ENCODE results near the gene ATP6V0D1. TPM values are rescaled to one million over a fixed set of nuclear protein-coding genes. Genes with fewer than 3 reads are reported as not detected.

The ATP6V0D1 gene
- total RNA-seq, 3 donors from 2014 or later (not counting 1 experiment from before 2014, with no cell fraction given), result 76.0 to 84.9 (median 83.3) TPM

DNA sequence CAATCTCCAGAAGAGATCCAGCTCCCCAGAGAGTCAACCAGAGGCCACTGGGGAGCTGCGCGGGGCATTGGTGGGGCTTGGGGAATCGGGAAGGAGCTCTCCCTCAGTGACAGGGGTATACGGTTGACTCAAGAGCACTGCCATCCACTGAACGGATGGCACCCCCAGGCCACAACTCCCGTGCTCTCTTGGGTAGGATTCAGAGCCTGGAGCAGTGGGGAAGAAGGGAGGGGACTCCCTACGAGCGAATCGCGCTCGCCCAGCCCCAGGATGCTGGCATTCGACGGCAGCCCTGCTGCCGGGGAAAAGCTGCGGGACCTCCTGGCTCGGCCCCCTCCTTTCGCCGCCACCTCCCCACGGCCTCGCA lies 87.2 kb downstream of the ATP6V0D1 start:
- Histone ChIP-seq H3K27ac (ENCODE audit: low read length) (no peak overlapping the region), H3K9me3 (ENCODE audit: control insufficient read depth, insufficient read depth, low read length) (no peaks in the 10 kb centered on the region), H3K4me1 (ENCODE audit: control insufficient read depth, insufficient read depth, low read length) (peaks cover 54% of the 10 kb centered on the region), H3K36me3 (ENCODE audit: control insufficient read depth, insufficient read depth, low read length) (no peaks in the 10 kb centered on the region), H3K27me3 (ENCODE audit: control insufficient read depth, insufficient read depth, low read length) (peaks cover 27% of the 10 kb centered on the region), H3K4me3 (ENCODE audit: low read length) (peak overlapping the region; percentile 12)
- DNase-seq, result no peak
- Mint-ChIP-seq H3K9me3 (no peaks in the 10 kb centered on the region), H3K4me1 (peaks cover 5 to 24% of the 10 kb centered on the region in 2 donors), H3K36me3 (no peaks in the 10 kb centered on the region), H3K27ac (peak overlapping the region in 1 of 2 donors; percentile 60), H3K27me3 (ENCODE audit: low read depth in 2 of 2) (peaks cover 9 to 36% of the 10 kb centered on the region in 2 donors), H3K4me3 (peak overlapping the region; percentile 90)
- 11% methylated on average over 20 of the region's 20 CpGs for WGBS (ENCODE audit: insufficient coverage)
- TF ChIP-seq, protein P1, sequence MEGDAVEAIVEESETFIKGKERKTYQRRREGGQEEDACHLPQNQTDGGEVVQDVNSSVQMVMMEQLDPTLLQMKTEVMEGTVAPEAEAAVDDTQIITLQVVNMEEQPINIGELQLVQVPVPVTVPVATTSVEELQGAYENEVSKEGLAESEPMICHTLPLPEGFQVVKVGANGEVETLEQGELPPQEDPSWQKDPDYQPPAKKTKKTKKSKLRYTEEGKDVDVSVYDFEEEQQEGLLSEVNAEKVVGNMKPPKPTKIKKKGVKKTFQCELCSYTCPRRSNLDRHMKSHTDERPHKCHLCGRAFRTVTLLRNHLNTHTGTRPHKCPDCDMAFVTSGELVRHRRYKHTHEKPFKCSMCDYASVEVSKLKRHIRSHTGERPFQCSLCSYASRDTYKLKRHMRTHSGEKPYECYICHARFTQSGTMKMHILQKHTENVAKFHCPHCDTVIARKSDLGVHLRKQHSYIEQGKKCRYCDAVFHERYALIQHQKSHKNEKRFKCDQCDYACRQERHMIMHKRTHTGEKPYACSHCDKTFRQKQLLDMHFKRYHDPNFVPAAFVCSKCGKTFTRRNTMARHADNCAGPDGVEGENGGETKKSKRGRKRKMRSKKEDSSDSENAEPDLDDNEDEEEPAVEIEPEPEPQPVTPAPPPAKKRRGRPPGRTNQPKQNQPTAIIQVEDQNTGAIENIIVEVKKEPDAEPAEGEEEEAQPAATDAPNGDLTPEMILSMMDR (IDR thresholded peaks at IDR 0.05), result no peak
- no peak for ATAC-seq
- intact Hi-C loops (cut with micrococcal nuclease), result no loop called here

DNA sequence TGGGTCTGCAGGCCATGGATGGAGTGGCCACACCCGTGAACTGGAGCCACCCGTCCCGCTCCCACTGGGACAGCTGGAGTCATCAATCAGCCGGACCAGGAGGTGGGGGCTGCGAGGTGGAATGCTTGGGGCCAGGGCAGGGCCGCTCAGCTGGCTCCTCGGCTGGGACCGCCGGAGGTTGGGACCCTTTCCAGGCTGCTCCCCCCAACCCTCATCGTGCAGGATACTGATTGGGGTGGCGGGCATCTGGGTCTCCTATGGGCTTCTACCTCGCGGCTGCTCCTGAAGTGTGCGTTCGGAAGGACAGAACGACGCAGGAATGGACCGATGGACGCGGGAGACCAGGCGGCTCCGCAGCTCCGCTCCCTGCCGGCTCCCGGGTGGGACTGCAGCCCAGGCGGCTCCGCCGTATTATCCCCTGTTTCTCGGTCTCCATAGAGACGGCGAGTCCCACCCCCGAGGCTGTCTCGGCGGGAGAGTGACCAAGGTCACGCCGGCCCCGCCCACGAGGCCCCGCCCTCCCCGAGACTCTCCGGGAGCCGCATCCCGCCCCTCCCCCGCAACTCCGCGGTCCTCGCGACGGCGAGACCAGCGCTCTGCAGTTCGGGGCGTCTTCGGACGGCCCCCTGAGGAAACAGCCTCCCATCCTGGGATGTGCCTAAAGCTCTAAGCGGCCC lies 87.7 kb downstream of the ATP6V0D1 start, which contains the start of gene TPPP3:
Gene TPPP3 (minus strand): TSS at position 388 of the 677 bp plus-strand sequence. CDS start 2,387 bp downstream, outside the sequence.
- H3K27ac Mint-ChIP-seq, result peak within 1 kb of the TSS in 1 of 2 donors; percentile 60
- Histone ChIP-seq H3K27ac (ENCODE audit: low read length) (no peak within 1 kb of the TSS), H3K4me1 (ENCODE audit: control insufficient read depth, insufficient read depth, low read length) (peaks cover 54% of the 10 kb centered on the region), H3K9me3 (ENCODE audit: control insufficient read depth, insufficient read depth, low read length) (no peaks in the 10 kb centered on the region), H3K4me3 (ENCODE audit: low read length) (peak within 1 kb of the TSS; percentile 12), H3K27me3 (ENCODE audit: control insufficient read depth, insufficient read depth, low read length) (peaks cover 27% of the 10 kb centered on the region), H3K36me3 (ENCODE audit: control insufficient read depth, insufficient read depth, low read length) (no peaks in the 10 kb centered on the region)
- ATAC-seq (peak; percentile 48 to 79 (median 72)), DNase-seq (peak; percentile 36 to 57)
- H3K36me3 Mint-ChIP-seq, result no peaks in the 10 kb centered on the region
- intact Hi-C loops (cut with micrococcal nuclease), result no loop called here
- TF ChIP-seq, protein P1 (IDR thresholded peaks at IDR 0.05), result peak; percentile 32
- peak within 1 kb of the TSS; percentile 90 for H3K4me3 Mint-ChIP-seq
- 12% methylated on average over 56 of the region's 56 CpGs for WGBS (ENCODE audit: insufficient coverage)
- peaks cover 5 to 24% of the 10 kb centered on the region in 2 donors for H3K4me1 Mint-ChIP-seq
- H3K27me3 Mint-ChIP-seq (ENCODE audit: low read depth in 2 of 2), result peaks cover 9 to 36% of the 10 kb centered on the region in 2 donors
- no peaks in the 10 kb centered on the region for H3K9me3 Mint-ChIP-seq

DNA sequence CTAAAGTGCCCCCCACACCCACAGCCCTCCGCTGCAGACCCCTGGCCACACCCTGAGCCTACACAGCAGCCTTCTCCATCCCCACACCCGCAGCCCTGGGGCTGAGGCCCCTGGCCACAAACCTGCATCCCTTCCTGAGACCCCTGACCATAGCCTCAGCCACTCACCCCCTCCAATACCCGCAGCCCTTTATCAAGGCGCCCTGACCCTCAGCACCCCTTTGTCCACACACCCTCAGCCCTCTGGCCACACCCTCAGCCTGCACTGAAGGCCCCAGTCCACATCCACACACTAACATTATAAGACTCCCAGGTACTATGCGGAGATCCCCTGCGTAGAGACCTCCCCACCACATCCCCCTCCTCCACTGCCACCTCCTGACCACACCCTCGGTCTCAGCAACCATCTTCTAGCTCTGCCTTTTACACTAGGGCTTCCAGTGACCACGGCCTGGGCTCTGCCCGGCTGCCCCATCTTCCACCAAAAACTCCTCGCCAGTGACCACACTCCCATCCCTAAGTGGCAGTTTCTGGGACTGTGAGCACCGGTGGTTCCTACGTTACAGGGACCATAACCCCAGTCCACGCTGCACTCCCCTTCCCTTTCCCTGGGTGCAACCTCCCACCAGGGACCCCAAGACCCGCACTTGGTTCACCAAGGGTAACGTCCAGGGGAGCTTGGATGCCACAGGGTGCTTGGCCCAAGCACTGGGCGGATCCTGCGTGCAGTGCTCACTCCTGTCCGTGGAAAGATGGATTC lies 88.5 kb downstream of the ATP6V0D1 start:
- intact Hi-C loops (cut with micrococcal nuclease), result no loop called here
- H3K36me3 Mint-ChIP-seq, result no peaks in the 10 kb centered on the region
- H3K9me3 Mint-ChIP-seq, result no peaks in the 10 kb centered on the region
- no peak overlapping the region for H3K27ac ChIP-seq (ENCODE audit: low read length)
- H3K27ac Mint-ChIP-seq, result peak overlapping the region in 1 of 2 donors; percentile 31
- DNase-seq, result no peak
- H3K4me1 Mint-ChIP-seq, result peaks cover 5 to 24% of the 10 kb centered on the region in 2 donors
- WGBS (ENCODE audit: insufficient coverage), result 87% methylated on average over 18 of the region's 18 CpGs
- TF ChIP-seq, protein P1 (IDR thresholded peaks at IDR 0.05), result no peak
- no peak overlapping the region for H3K4me3 Mint-ChIP-seq
- peaks cover 9 to 36% of the 10 kb centered on the region in 2 donors for H3K27me3 Mint-ChIP-seq (ENCODE audit: low read depth in 2 of 2)
- no peak for ATAC-seq
- H3K36me3 ChIP-seq (ENCODE audit: control insufficient read depth, insufficient read depth, low read length), result no peaks in the 10 kb centered on the region
- H3K27me3 ChIP-seq (ENCODE audit: control insufficient read depth, insufficient read depth, low read length), result peaks cover 27% of the 10 kb centered on the region
- H3K4me3 ChIP-seq (ENCODE audit: low read length), result no peak overlapping the region
- no peaks in the 10 kb centered on the region for H3K9me3 ChIP-seq (ENCODE audit: control insufficient read depth, insufficient read depth, low read length)
- H3K4me1 ChIP-seq (ENCODE audit: control insufficient read depth, insufficient read depth, low read length), result peaks cover 54% of the 10 kb centered on the region

Data from natural killer cell (primary cell).